ENCODE results near the gene CLDN2.

DNA sequence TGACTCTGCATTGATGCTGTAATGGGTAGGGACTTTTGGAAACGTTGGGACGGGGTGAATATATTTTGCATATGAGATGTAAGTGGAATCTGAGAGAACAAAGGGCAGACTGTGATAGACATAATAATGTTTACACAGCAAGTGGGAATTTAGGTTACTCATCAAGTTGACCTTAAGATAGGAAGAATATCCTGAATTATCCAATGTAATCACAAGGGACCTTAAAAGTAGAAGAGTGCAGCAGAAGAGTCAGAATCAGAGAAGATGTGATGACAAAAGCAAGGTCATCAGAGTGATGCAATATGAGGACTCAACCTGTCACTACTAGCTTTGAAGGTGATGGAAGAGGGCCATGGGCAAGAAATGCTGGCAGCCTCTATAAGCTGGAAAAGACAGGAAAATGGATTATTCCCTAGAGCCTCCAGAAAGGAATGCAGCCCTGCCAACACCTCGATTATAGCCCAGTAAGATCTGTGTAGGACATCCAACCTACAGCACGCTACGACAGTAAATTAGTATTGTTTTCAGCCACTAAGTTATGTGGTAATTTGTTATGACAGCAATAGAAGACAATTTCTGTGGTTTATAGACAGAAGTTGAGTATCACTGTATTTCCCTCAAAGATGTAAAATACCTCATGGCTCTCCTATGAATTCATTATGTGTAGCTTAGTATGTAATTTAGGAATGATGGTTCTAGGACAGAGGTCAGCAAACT lies 53.4 kb downstream of the CLDN2 start:
- TF ChIP-seq CTCF (IDR thresholded peaks at IDR 0.05; ENCODE audit: low read depth, low read length, missing input control) (no peak), YY1 (IDR thresholded peaks at IDR 0.05) (no peak), FOXA1 (IDR thresholded peaks at IDR 0.05) (no peak)

Measured in liver (tissue), 2 donors.